HG03558 (cell line): ENCODE measurements around the gene GRK3.

Experiments
- ATAC-seq: cut with Tn5 transposase; IDR thresholded peaks from one replicate; pipeline ENCODE4 v1.9.1; 2021; ENCODE audit warnings: moderate number of reproducible peaks; ENCODE audit not compliant: unreplicated experiment; ENCODE audit errors: extremely low read depth

Gene GRK3

GRCh38 chr22:25748140-25748539 lies 183.7 kb downstream of the GRK3 start:
- ATAC-seq, result no peak

DNA sequence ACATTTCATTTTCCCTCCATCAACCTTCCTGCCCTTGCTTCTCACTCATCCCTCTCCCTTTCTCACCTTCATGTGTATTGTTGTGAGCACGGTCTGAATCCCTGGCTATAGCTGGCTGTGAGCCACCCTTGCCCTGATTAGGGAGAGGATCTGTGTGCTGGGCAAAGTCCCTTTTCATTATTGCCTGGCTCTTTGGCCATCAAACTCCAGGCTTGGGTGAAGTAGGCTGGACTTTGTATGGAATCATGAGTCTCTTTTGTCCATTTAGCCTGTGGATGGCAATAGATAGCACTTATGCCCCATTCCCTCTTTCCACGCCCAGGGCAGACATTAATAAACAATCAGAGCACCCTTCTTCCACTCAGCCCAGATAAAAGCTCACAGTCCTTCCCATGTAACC lies 184.2 kb downstream of the GRK3 start:
- ATAC-seq, result no peak

DNA sequence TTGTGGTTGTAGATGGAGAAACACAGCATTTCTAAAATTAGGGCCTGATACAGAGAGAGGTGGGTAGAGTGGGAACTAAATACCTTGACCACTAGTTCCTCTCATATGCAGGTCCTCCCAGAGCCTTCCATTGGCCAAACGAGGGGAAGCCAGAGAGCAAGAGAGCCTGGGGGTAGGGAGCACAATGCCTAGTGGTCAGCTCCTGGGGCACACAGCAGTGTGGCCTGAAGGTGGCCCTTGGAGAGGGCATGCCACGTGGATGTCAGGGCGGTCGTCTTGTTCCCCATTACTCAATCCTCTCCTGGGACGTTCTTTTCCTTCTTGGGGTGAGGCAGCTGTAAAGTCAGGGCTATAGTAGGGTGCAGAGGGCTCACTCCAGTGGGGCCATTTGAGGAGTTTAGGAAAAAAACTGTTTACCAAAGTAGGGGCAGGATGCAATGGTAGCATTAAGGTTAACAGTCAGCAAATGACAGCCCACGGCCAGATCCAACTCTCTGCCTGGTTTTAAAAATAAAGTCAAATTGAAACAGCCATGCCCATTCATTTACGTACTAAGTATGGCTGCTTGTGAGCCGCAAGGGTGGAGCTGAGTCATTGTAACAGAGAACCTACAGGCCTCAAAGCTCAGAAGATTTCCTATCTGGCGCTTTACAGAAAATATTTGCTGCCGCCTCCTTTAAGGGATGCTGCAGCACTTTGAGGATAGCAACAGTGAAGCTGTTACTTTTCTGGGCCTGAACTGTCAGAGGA lies 185.1 kb downstream of the GRK3 start:
- no peak for ATAC-seq

- ATAC-seq, result no peak
Measured at GRCh38 chr22:25750569-25751173, 186.2 kb downstream of the GRK3 start.

DNA sequence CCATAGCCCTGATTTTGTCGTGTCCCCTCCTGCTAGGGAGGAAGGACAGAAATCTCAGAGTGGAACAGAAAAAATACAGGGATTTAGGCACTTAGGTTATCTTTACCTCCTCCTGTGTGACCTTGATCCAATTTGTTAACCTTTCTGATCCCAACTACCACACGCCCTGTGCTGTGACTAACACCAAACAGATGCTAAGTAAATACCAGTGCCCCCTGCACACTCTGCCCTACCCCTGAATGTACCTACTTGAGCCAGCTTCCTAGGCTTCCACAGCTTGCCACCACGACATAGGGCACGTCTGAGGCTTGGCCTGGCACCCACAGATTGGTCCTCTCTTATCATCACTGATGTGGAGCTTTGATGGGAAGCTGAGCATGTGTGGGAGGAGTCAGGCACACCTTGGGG lies 186.7 kb downstream of the GRK3 start:
- ATAC-seq, result no peak

GRCh38 chr22:25752615-25753214 lies 188.2 kb downstream of the GRK3 start:
- no peak for ATAC-seq

DNA sequence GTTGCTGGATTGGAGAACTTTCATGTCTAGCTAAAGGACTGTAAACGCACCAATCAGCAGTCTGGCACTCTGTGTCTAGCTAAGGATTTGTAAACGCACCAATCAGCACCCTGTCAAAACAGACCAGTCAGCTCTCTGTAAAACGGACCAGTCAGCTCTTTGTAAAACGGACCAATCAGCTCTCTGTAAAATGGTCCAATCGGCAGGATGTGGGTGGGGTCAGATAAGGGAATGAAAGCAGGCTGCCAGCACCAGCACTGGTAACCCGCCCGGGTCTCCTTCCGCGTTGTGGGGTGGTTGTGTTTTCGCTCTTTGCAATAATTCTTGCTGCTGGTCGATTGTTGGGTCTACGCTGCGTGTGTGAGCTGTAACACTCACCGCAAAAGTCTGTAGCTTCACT lies 188.8 kb downstream of the GRK3 start:
- no peak for ATAC-seq

DNA sequence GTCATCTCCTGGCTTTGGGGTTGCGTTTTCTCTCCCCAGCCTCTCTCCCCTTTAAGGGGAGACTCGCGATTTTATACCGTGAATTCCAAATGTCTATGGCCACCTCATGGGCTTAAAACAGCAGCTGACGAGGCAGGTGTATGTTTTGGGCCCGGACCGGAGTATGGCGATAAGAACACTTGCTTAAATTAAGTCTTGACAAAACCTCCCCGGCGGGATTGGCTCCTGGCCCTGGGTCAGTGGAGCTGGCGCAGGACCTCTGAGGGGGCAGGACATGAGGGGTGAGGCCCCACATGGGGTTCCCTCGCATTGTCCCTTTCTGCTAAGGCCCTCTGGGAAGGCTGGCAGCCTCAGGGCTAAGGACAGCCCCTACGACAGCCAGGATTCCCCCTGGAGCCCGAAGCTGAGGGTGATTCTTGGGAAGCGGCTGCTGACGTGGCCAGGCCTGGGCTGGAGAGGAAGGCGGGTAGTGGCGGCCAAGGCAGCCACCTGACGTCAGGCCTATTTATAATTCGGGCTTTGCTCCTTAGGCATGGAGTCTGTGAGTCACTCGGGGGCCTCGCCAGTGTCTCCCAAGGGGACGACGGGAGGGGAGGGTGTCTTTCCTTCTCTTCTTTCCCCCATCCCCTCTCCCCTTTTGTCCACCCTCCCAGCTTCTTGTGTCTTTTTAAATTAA lies 190.2 kb downstream of the GRK3 start:
- ATAC-seq, result no peak

DNA sequence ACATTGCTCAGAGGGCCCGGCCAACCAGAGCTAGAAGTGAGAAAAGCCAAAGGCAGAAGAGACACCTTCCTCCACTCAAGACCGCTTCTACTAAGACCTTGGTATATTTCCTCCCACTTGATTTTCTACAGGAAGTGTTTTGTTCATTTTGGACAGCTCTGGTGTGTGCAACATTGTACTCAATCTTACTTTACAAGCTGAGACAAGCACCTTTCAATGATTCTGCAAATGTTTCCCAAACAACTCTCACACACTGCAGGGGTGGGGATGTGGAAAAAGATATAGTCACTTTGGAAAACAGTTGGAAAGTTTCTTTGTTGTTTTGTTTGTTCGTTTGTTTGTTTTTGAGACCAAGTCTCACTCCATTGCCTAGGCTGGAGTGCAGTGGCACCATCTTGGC lies 193.2 kb downstream of the GRK3 start:
- ATAC-seq, result no peak

DNA sequence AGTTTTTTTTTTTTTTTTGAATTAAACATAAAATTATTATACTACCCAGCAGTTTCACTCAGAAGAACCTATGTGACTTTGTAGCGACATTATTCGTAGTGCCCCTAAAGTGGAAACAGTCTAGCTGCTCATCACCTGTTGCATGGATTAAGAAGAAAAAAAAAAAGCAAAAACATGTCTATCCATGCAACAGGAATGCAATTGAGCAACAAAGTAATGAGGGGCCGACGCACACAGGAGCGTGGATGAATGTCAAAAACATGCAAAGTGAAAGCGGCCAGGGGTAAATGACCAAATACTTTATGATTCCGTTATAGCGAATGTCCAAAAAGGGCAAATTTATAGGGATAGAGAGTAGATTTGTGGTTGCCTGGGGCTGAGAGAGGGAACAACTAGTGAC lies 193.8 kb downstream of the GRK3 start:
- no peak for ATAC-seq

- ATAC-seq, result no peak
Measured at GRCh38 chr22:25759825-25760231, 195.4 kb downstream of the GRK3 start.

DNA sequence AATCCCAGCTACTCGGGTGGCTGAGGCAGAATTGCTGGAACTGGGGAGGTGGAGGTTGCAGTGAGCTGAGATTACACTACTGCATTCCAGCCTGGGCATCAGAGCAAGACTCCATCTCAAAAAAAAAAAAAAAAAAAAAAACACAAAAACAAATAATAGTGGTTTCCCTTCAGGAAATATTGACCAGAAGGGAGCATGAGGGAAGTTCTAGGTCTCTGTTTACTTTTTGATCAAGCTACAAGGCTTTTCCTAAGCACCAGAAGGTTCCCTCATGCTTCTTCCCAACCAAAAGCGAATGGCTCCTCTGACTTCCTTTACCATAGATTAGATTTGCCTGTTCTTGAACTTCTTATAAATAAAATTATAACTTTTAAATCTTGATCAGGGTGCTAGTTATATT lies 195.8 kb downstream of the GRK3 start:
- no peak for ATAC-seq

DNA sequence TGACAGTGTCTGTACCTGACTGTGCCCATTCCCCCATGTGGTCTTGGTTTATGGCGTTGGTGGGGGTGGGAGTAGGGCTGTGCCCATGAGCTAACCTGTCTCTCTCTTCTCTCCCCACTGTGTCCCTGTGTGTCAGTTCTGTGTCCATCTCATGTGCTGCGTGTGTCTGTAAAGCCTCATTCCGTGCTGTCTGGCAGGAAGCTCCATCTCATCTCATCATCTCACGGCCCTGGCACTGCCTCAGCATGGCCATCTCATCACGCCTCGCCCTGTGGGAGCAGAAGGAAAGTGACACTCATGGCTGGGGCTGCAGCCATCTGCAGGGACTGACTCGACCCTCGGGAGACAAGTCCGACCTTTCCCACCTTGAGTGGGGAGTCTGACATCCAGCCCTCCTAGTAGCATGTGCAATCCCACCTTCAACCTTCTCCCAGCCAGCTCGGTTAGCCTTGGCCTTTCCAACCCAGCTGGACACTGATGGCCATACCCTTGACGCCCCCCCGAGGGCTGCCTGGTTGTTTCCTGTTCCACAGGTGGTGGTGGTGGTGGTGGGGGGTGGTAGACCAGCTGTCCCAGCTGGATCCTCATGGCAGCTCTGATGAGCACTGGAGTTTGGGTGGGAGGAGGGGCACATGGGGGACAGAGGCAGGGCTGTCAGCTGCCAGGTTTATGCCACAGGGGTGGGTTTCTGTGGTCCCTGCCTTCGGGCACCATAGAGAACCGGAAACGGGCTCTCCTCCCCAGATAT lies 196.5 kb downstream of the GRK3 start:
- ATAC-seq, result no peak

DNA sequence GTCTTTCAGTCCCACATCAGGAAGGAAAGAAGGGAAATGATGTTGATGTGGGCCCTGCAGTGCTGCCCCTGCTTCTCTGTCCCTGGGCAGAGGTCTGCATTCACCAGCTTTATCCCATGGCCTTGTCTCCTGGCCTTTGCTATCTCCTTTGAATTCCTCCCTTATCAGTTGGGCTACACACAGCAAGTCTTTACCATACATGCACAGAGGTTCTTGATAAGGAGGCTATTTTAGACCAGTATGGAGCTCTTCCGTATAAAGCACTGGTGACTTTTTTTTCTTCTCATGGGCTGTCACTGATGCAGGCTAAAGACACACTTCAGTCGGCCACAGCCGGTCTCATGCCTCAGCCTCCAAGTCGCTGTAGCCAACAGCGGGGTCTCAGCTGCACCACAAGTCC lies 197.7 kb downstream of the GRK3 start:
- ATAC-seq, result no peak

DNA sequence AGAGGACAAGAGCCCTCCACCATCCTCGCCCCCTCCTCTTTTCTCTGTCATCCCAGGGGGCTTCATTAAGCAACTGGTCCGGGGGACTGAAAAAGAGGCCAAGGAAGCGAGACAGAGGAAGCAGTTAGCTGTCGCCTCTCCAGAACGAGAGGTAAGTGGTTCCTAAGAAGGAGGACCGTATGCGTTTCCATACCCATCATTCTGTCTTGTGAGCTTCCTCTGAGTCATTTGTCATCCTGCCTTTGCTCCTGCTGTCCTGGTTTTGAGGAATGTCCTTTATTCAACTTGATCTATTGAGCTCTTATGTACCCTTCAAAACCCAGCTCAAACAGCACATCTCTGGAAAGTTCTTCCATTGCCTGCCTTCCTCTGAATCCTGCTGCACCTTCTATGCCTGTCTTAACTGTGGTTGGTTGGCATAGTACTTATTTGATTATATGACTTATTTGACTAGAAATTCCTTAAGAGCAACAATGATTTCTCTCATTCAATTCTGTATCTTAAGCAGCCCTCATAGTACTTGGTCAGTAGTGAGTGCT lies 198.8 kb downstream of the GRK3 start:
- ATAC-seq, result no peak

- ATAC-seq, result no peak
Measured at GRCh38 chr22:25764270-25765015, 200.0 kb downstream of the GRK3 start.

- no peak for ATAC-seq
Measured at GRCh38 chr22:25765016-25765367, 200.5 kb downstream of the GRK3 start.

DNA sequence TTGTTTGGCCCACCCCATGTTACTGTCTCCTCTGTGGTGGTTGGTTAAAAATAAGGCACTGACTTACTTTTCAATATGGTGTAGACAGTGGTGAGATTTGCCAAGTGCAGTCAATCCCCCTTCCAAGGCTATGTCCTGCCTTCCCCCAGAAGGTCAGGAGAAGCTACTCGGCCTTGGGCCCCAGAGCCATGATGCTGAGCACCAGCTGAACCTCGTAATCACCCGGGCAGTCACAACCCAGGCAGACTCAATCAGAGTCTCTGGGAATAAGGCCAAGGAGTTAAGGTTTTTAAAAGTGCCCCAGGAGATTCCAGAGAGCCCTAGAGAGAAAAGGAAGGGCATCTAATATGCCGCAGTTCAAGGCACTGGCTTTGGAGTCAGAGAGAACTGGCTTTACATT lies 201.3 kb downstream of the GRK3 start:
- ATAC-seq, result no peak

DNA sequence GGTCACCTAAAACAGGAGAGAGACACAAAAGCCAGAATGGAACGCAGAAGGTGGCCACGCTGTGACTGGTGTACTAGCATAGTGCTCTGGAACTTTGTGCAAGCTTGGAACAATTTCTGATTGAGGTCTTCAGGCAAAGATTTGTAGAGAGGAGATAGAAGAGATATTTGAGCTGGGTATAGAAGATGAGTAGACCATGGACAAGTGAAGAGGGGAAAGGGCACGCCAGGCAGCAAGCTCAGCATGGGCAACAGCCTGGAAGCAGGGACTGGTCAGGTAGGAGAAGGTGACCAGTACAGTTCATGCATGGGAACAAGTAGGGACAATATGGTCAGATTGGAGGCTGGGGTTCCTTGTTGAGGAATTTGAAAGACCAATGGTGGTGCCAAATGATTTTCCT lies 201.9 kb downstream of the GRK3 start:
- no peak for ATAC-seq

DNA sequence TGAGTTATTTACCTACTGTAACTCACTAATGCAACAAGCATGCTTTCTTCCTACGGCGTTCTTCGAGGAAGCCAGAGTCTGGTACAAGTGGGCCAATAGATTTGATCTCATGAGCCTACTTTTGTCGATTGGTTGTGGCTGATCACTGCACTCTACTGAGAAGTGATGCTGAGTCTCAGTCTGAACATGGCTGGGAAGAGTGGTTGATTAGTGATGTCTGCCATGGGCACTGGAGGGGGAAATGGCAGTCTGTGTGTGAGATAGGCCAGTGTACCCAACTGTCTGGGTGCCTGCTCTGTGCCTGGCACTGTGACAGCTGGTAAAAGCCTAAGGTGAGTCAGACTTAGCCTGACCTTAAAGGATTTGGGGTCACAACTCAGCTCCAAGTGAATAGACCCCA lies 205.9 kb downstream of the GRK3 start:
- no peak for ATAC-seq
